SK-N-SH (cell line): ENCODE data around the gene OTUD4. TPM values are rescaled to one million over a fixed set of nuclear protein-coding genes. Genes with fewer than 3 reads are reported as not detected.

Experiments used
- CTCF ChIA-PET: fragments of 300-600, 350-600 bp; formaldehyde crosslinking; extraction: SDS; loops from one replicate; lab custom pipeline; 2021; lab: Yijun Ruan, JAX
- POLR2A ChIA-PET: fragments of 350-600 bp; sonication (Branson Sonifier 250); formaldehyde crosslinking; extraction: SDS; loops from one replicate; lab custom pipeline; 2020; ENCODE audit warnings: antibody characterized with exemption, inconsistent platforms; lab: Yijun Ruan, JAX
- DNase-seq: peaks from one replicate; pipeline ENCODE4 v3.0.0; 2012
- H2AFZ ChIP-seq: fragments of 200-600 bp; sonication (generic); 2 replicates; pipeline ENCODE4 v1.8.1; 2016; ENCODE audit warnings: antibody characterized with exemption, mild to moderate bottlenecking, low read depth
- H3F3A ChIP-seq: fragments of 200-600 bp; sonication (generic); replicated peaks from 2 replicates; pipeline ENCODE3; 2016; ENCODE audit warnings: antibody characterized with exemption, mild to moderate bottlenecking; ENCODE audit not compliant: insufficient read depth
- H3K27ac ChIP-seq, 2 experiments: fragments of 200-500 bp in 1 of 2; fragments of 200-600 bp in 1 of 2; sonication (Bioruptor generic) in 1 of 2; sonication (generic), shearing (Covaris generic) in 1 of 2; 2 replicates each; pipeline versions ENCODE4 v1.5.1 to v1.6.1; 2014 to 2016; ENCODE audit warnings: low read depth in 2 of 2, inconsistent platforms in 1 of 2, low read length in 1 of 2, mild to moderate bottlenecking in 1 of 2, mixed read lengths in 1 of 2
- H3K27me3 ChIP-seq: fragments of 200-600 bp; sonication (generic), shearing (Covaris generic); 2 replicates; pipeline ENCODE4 v1.6.1; 2016; ENCODE audit warnings: mixed run types; ENCODE audit not compliant: insufficient read depth
- H3K36me3 ChIP-seq, 2 experiments: fragments of 200-500 bp in 1 of 2; fragments of 200-600 bp in 1 of 2; sonication (Bioruptor generic) in 1 of 2; sonication (generic) in 1 of 2; replicated peaks in 1 of 2; 2 replicates each; pipeline versions ENCODE3 to v1.5.1; 2014 to 2016; ENCODE audit warnings: low read length in 1 of 2, mild to moderate bottlenecking in 1 of 2; ENCODE audit not compliant: insufficient read depth in 2 of 2, control insufficient read depth in 1 of 2
- H3K4me1 ChIP-seq, 2 experiments: fragments of 200-500 bp in 1 of 2; fragments of 200-600 bp in 1 of 2; sonication (Bioruptor generic) in 1 of 2; sonication (generic), shearing (Covaris generic) in 1 of 2; 2 replicates each; pipeline versions ENCODE4 v1.5.1 to v1.6.1; 2014 to 2016; ENCODE audit warnings: low read depth in 1 of 2, low read length in 1 of 2, mixed run types in 1 of 2; ENCODE audit not compliant: insufficient read depth in 2 of 2, control insufficient read depth in 1 of 2
- H3K4me2 ChIP-seq: fragments of 200-600 bp; sonication (generic), shearing (Covaris generic); 2 replicates; pipeline ENCODE4 v1.6.1; 2017; ENCODE audit warnings: mixed run types
- H3K4me3 ChIP-seq, 2 experiments: fragments of 200-500 bp in 1 of 2; fragments of 200-600 bp in 1 of 2; sonication (Bioruptor generic) in 1 of 2; sonication (generic), shearing (Covaris generic) in 1 of 2; 2 replicates each; pipeline versions ENCODE4 v1.5.1 to v1.8.1; 2014 to 2016; ENCODE audit warnings: low read depth in 2 of 2, inconsistent platforms in 1 of 2, low read length in 1 of 2, mild to moderate bottlenecking in 1 of 2, mixed read lengths in 1 of 2, moderate library complexity in 1 of 2
- H3K79me2 ChIP-seq: fragments of 200-600 bp; sonication (generic); 2 replicates; pipeline ENCODE4 v1.8.1; 2017; ENCODE audit warnings: mild to moderate bottlenecking; ENCODE audit not compliant: insufficient read depth
- H3K9ac ChIP-seq: fragments of 200-600 bp; sonication (generic); 2 replicates; pipeline ENCODE4 v1.6.1; 2017; ENCODE audit warnings: mixed run types
- H3K9me2 ChIP-seq: fragments of 200-600 bp; sonication (generic); 2 replicates; pipeline ENCODE4 v1.6.1; 2017; ENCODE audit warnings: mixed run types
- H3K9me3 ChIP-seq: fragments of 200-600 bp; sonication (generic); 2 replicates; pipeline ENCODE4 v1.6.1; 2017; ENCODE audit warnings: mixed run types, mild to moderate bottlenecking, moderate library complexity
- H4K20me1 ChIP-seq: fragments of 200-600 bp; sonication (generic); 2 replicates; pipeline ENCODE4 v1.6.1; 2017; ENCODE audit warnings: mild to moderate bottlenecking, mixed run types; ENCODE audit not compliant: insufficient read depth
- CTCF ChIP-seq: fragments of 200-600 bp; sonication (generic); IDR thresholded peaks from 2 replicates; pipeline ENCODE4 v1.6.1; 2017; ENCODE audit warnings: antibody characterized with exemption, mild to moderate bottlenecking, moderate library complexity
- FOSL2 ChIP-seq: IDR thresholded peaks from 2 replicates; pipeline ENCODE4 v1.4.0; 2012; ENCODE audit warnings: low read depth, mild to moderate bottlenecking, moderate library complexity, borderline replicate concordance
- GATA2 ChIP-seq: sonication (generic); formaldehyde crosslinking; IDR thresholded peaks from 2 replicates; pipeline ENCODE4 v1.5.0; 2020; ENCODE audit warnings: mild to moderate bottlenecking, missing genetic modification reagents
- MEF2A ChIP-seq: IDR thresholded peaks from 2 replicates; pipeline ENCODE4 v1.4.0; 2012; ENCODE audit warnings: low read depth, borderline replicate concordance
- MXI1 ChIP-seq: IDR thresholded peaks from 2 replicates; pipeline ENCODE4 v1.6.1; 2012; ENCODE audit warnings: mild to moderate bottlenecking, low read depth, low read length, improper control_type of control experiment
- NRF1 ChIP-seq: IDR thresholded peaks from 2 replicates; pipeline ENCODE4 v1.6.1; 2012; ENCODE audit warnings: low read depth, mild to moderate bottlenecking, low read length
- PBX3 ChIP-seq: IDR thresholded peaks from 2 replicates; pipeline ENCODE4; 2012
- RXRA ChIP-seq: IDR thresholded peaks from 2 replicates; pipeline ENCODE4 v1.4.0; 2012; ENCODE audit warnings: low read depth, mild to moderate bottlenecking, borderline replicate concordance
- SIN3A ChIP-seq: IDR thresholded peaks from 2 replicates; pipeline ENCODE4 v1.6.1; 2012; ENCODE audit warnings: low read depth, mild to moderate bottlenecking, low read length, moderate library complexity, borderline replicate concordance
- TCF12 ChIP-seq: IDR thresholded peaks from 2 replicates; pipeline ENCODE4 v1.4.0; 2012
- TEAD4 ChIP-seq: IDR thresholded peaks from 2 replicates; pipeline ENCODE4 v1.4.0; 2012; ENCODE audit warnings: mild to moderate bottlenecking, borderline replicate concordance; ENCODE audit not compliant: insufficient read depth
- USF1 ChIP-seq: IDR thresholded peaks from 2 replicates; pipeline ENCODE4 v1.4.0; 2012; ENCODE audit warnings: low read depth, borderline replicate concordance
- WGBS: methylation state at CpG from one replicate; pipeline ENCODE4 v1.1.6; 2017; ENCODE audit warnings: low lambda C conversion rate; 5-methylcytosine and 5-hydroxymethylcytosine counted together
- polyA plus RNA-seq, 3 experiments: library from polyadenylated mRNA; depleted of rRNA; stranded (reverse); fragments of >200 nt; gene quantifications; 2 replicates each; pipeline ENCODE4 v1.2.3, GENCODE V29; 2012
- TF ChIP-seq, protein P1 (sequence below): fragments of 150-350 bp; IDR thresholded peaks from 2 replicates; pipeline ENCODE4 v1.6.1; 2017; ENCODE audit warnings: antibody characterized with exemption, low read length, low read depth, borderline replicate concordance
- TF ChIP-seq, protein P2 (sequence below): IDR thresholded peaks from 2 replicates; pipeline ENCODE4 v1.4.0; 2012; ENCODE audit warnings: low read depth

Gene OTUD4
- polyA plus RNA-seq, 1 of the 3 experiments (the other 2 are of a cell fraction) = 8.5 TPM

DNA sequence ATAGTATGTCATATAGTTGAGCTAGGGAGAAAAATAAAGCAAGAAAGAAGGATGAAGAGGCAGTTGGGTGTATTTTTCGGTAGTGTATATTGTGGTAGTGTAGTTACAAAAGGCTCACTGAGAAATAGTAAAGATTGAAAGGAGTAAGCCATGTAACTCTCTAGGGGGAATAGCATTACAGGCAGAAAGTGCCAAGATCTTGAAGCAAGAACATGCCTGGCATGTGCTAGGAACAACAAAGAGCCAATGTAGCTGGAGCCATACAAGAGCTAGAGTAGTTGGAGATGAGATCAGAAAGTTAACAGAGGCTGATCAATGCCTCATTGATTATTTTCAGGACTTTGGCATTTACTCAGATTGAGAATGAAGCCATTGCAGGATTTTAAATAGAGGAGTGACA, 79.3 kb downstream of the OTUD4 start:
- no peak overlapping the region for H3K4me2 ChIP-seq
- POLR2A ChIA-PET = no interaction called here
- H3K4me1 ChIP-seq = peaks cover 0 to 12% of the 10 kb centered on the region in 2 experiments; a peak in 2 of 4 replicates
- DNase-seq = no peak
- no peaks in the 10 kb centered on the region for H3K27me3 ChIP-seq
- CTCF ChIA-PET = no interaction called here
- no peaks in the 10 kb centered on the region for H3K9me2 ChIP-seq
- peaks cover 30 to 42% of the 10 kb centered on the region in 2 experiments for H3K36me3 ChIP-seq
- no peak overlapping the region for H3K4me3 ChIP-seq
- peaks cover 12% of the 10 kb centered on the region for H3F3A ChIP-seq
- no peak overlapping the region for H3K27ac ChIP-seq
- WGBS = 95% methylated on average over 1 of the region's 1 CpG
- no peak overlapping the region for H2AFZ ChIP-seq
- H3K9me3 ChIP-seq = no peaks in the 10 kb centered on the region
- peaks cover 13% of the 10 kb centered on the region; the same call in 1 of the 2 replicates for H4K20me1 ChIP-seq
- TF ChIP-seq, protein P1, sequence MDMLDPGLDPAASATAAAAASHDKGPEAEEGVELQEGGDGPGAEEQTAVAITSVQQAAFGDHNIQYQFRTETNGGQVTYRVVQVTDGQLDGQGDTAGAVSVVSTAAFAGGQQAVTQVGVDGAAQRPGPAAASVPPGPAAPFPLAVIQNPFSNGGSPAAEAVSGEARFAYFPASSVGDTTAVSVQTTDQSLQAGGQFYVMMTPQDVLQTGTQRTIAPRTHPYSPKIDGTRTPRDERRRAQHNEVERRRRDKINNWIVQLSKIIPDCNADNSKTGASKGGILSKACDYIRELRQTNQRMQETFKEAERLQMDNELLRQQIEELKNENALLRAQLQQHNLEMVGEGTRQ = no peak
- TF ChIP-seq USF1 = no peak
- TF ChIP-seq MEF2A = no peak
- no peak for TF ChIP-seq TCF12
- no peak for TF ChIP-seq GATA2 (CRISPR knock-in tag)
- TF ChIP-seq TEAD4 = no peak
- TF ChIP-seq, protein P2, sequence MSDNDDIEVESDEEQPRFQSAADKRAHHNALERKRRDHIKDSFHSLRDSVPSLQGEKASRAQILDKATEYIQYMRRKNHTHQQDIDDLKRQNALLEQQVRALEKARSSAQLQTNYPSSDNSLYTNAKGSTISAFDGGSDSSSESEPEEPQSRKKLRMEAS = no peak
- no peak for TF ChIP-seq MXI1
- no peak for TF ChIP-seq NRF1
- TF ChIP-seq CTCF = no peak
- no peak for TF ChIP-seq RXRA
- TF ChIP-seq FOSL2 = no peak
- TF ChIP-seq SIN3A = no peak
- no peak for TF ChIP-seq PBX3
- H3K9ac ChIP-seq = no peak overlapping the region
- peaks cover 85% of the 10 kb centered on the region for H3K79me2 ChIP-seq
